Sciatic nerve (tissue), 2 donors: Measurements from ENCODE around the gene CHST15. TPM values are rescaled to one million over a fixed set of nuclear protein-coding genes. Genes with fewer than 3 reads are reported as not detected.

Source experiments
- ATAC-seq: fragments of 200-7000 bp; cut with Tn5 transposase; one replicate; pipeline ENCODE4 v1.9.1; 2020; ENCODE audit warnings: mild to moderate bottlenecking, moderate library complexity
- DNase-seq: peaks from one replicate; pipeline ENCODE4 v3.0.0-alpha.2; 2020; ENCODE audit warnings: low spot score
- intact Hi-C: fragments of 100-400 bp; cut with DNase I; formaldehyde crosslinking; loops from one replicate; pipeline ENCODE4 v1.14.2; 2022
- total RNA-seq: library from RNA; stranded (reverse); fragmentation: NEBNext Ultra II Directional; extraction: Animal tissue kit (Norgen Biotek cat#: 25700); gene quantifications from one replicate; pipeline ENCODE4 v1.2.1, GENCODE V29; 2021
- donor health status: DM: no; HTN: no; CAD: no.
- donor health status: DM: no; HTN: no; CAD: no.

CHST15 gene
- total RNA-seq, 1 donor from 2014 or later: 31.7 TPM

DNA sequence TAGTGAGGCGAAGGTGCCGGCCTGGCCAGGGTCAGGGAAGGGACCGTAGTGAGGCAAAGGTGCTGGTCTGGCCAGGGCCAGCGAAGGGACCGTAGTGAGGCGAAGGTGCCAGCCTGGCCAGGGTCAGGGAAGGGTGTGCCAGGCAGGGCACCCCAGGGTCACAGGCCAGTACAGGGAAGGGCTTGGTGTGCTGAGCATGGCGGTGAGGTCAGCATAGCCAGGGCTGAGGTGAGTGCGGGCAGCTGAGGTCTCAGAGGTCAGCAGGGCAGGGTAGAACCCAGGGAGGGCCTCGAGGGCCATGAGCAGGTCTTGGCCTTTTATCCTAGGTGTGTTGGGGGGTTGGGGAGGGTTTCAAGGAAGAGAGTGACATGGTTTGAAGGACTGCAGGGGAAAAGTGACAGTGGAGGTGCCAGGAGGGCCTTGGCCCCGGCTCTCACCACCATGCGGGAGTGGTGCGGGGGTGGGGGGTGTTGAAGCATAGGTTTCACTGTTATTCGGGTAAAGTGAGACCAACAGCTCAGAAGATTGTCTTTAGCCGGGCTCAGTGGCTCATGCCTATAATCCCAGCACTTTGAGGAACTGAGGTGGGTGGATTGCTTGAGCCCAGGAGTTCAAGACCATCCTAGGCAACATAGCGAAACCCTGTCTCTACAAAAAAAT lies 93.3 kb downstream of the CHST15 start:
- intact Hi-C loops: no loop called here
- ATAC-seq: no peak
- no peak for DNase-seq

- intact Hi-C loops: no loop called here
- no peak for ATAC-seq
- no peak for DNase-seq
Measured at GRCh38 chr10:123999261-123999660, 94.1 kb downstream of the CHST15 start.

- DNase-seq (peak; percentile 48), ATAC-seq (no peak)
- intact Hi-C loops: no loop called here
Measured at GRCh38 chr10:123998197-123999141, 94.9 kb downstream of the CHST15 start.

- intact Hi-C loops: no loop called here
- peak; percentile 43 for ATAC-seq
- peak; percentile 61 for DNase-seq
Measured at GRCh38 chr10:123997486-123998196, 95.8 kb downstream of the CHST15 start.

DNA sequence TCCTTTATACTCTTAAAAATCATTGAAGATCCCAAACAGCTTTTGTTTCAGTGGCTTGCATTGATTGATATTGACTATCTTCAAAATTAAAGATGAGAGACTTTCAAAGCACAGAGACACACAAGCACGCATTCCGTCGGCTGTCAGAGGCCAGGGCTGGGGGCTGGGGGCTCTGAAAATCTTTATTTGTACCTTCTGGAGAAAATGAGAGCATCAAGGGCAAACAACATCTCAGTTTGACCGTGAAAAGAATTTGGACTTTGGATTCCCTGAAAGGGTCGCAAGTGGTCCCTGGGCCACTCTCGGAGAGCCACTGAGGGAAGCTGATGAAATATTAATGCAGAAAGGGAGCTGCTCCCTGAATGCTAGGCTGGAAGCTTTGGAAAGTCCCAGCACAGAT lies 96.4 kb downstream of the CHST15 start:
- DNase-seq: no peak
- no peak for ATAC-seq
- intact Hi-C loops: no loop called here

GRCh38 chr10:123996302-123996701 lies 97.1 kb downstream of the CHST15 start:
- DNase-seq: no peak
- ATAC-seq: no peak
- intact Hi-C loops: no loop called here

DNA sequence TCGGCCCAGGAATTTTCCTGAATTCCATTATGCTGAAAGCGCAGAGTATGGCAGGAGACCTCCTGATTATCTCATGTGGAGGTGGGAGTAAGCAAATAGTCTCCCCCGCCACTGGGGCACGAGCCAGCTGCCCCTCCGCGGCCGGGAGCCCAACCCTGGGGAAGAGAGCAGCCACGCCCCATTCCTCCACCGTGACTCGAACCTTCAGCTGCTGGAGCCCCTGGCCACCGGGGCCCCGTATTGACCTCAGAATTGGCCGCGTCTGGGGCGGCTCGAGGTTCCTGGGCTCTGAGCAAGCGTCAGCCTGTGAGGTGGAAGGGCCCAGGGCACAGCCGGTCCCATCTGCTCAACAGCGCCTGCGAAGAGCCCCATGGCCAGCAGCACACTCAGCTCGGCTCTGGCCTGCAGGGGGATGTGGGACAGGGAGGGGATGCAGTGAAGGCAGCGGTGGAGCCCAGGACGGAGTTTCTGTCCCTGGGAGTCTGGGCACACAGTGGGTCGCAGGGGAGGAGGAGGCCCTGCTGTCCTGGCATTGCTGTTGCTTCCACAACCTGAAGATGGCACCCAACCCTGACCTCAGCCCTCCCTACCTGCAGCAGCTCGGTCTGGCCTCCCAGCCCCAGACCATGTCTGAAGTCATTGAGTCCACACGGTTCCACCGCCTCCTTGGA lies 97.8 kb downstream of the CHST15 start:
- intact Hi-C loops: loop anchor here (2.0 kb wide), 1 partner anchor 393 kb away; no protein-coding TSS in a partner anchor

DNA sequence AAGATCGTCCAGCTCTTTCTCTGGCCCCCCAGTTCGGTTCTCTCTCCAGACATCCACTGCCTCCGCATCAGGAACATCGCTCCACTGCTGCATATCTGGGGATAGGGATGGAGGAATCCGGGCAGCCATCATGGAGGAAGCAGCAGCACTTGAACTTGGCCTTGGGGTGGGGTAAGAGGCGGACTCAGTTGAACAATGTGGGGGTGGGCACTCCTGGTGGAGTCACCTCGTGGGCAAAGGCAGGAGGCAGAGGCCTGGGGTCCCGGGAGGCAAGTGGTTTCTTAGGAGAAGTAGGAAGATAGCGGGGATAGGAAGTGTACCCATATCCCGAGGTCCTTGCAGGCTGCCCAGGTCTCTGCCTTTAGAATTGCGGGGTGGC lies 98.3 kb downstream of the CHST15 start:
- intact Hi-C loops: loop anchor here (2.0 kb wide), 1 partner anchor 394 kb away; no protein-coding TSS in a partner anchor
- DNase-seq (peak; percentile 59), ATAC-seq (peak; percentile 5)

More for the DNA sequence above, 97.8 kb downstream of the CHST15 start:
- ATAC-seq (peak; percentile 63), DNase-seq (peak; percentile 71)

DNA sequence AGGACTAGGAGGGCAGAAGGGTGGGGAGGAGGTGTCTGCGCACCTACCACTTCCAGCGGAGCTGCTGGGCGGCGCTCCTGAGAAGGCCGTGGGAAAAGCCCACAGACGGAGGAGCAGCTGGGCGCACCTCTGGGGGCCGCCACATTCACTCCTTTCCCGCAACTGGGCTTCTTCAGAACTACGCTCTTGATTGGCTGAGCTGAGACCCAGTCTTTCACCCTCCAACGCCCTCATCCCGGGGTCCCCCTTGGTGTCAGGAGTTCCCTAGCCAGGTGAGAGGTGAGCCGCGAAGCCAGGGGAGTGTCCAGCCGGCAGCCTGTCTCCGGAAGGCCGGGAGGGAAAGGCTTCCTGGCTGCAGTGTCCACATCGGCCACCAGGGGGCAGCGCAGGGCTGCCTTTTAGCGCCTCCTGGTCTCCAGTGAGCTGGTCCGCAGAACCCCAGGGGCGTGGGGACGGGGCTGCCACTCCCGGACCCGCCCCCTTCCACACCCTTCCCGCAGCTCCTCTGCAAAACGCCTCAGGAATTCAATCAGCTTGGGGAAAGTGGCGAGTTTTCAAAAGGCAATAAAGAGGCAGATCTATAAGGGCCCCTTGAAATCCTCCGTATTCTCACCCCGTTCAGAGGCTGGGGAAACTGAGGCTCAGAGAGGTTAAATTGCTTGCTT lies 98.8 kb downstream of the CHST15 start:
- peak; percentile 86 for ATAC-seq
- intact Hi-C loops: loop anchor here (2.0 kb wide), 1 partner anchor 394 kb away; no protein-coding TSS in a partner anchor

DNA sequence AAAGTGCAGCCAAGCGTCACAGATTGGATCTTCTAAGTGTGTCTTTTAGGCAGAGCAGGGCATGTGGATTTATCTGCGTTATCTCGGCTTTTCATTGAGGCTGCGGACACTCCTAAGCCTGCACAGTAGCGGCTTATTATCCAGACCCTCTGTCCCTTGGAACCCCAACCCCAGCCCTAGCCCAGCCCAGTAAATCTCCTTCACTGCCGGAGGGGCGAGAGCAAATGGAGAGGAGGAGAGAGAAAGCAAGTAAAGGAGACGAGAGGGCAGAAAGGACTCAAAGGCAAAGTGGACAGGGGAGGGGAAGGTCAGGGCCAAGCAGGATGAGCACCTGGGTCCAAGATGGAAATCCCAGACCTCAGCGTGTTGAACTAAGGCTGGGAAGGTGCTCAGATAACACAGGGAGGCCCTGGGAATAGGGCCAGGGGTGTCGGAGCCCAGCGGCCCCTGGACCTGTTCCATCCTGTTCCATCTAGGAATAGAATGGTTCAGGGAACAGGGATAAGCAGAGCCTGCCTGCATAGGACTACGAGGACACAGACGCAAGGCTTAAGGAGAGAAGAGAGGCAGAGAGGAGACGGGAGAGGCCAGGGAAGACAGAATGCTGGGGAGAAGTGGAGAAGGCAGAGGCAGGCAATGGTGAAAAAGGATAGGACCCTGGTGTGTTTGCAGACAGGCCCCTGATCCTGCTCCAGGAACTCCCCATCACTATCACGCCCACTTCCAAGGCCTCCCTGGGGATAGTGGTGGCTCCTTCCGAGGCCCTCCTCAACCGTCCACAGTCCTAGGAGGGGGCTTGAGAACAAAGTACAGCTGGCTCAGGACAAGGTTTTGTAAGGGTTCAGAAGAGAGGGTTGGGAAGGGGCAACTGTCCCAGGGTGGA lies 99.6 kb downstream of the CHST15 start:
- no peak for ATAC-seq
- intact Hi-C loops: loop anchor here (2.0 kb wide), 1 partner anchor 395 kb away; no protein-coding TSS in a partner anchor
- no peak for DNase-seq

More for the DNA sequence above, 98.8 kb downstream of the CHST15 start:
- DNase-seq: peak; percentile 94

GRCh38 chr10:123991611-123992570 lies 101.5 kb downstream of the CHST15 start:
- intact Hi-C loops: no loop called here
- DNase-seq: peak; percentile 55
- ATAC-seq: no peak

GRCh38 chr10:123990889-123991288 lies 102.5 kb downstream of the CHST15 start:
- intact Hi-C loops: no loop called here
- ATAC-seq (no peak), DNase-seq (no peak)

DNA sequence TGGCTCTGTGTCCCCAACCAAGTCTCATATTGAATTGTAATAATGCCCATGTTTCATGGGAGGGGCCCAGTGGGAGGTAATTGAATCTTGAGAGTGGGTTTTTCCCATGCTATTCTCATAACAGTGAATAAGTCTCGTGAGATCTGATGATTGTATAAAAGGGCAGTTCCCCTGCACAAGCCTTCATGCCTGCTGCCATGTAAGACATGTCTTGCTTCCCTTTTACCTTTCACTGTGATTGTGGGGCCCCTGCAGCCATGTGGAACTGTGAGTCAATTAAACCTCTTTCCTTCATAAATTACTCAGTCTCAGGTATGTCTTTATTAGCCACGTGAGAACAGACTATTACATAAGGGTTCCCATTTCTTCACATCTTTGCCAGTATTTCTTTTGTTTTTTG lies 104.7 kb downstream of the CHST15 start:
- ATAC-seq (no peak), DNase-seq (no peak)
- intact Hi-C loops: no loop called here

DNA sequence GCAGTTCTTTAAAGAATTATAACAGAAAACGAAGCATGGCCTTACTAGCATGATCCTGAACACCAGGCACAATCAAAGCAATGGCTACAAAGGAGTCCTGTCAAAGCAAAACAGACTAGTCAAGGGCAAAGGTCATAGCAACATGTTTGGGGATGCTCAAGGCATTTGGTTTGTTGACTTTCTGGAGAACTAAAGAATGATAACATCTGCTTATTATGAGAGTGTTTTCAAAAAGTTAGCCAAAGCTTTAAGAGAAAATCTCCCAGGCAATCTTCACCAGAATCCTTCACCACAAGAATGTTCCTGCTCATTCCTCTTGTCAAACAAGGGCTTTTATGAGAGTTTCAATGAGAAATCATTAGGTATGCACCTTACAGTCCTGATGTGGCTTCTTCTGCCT lies 106.7 kb downstream of the CHST15 start:
- intact Hi-C loops: no loop called here
- ATAC-seq: no peak
- DNase-seq: no peak

DNA sequence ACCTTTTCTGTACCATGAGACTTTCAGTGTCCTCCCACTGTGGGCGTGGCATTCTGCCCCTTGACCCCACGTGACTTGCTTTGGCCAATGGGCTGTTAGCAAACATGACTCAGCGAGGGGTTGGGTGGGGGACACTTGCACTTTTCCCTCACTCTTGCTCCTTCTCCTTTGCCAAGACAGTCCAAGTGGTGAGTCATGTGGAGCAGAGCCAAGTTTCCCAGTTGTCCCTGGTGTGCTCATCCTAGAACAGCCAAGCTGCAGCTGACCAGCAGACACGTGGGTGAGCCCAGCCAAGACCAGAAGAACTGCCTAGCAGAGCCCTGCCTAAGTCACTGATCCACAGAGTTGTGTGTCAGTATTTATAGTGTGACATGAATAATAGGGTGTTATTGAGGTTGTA lies 119.0 kb downstream of the CHST15 start:
- no peak for ATAC-seq
- DNase-seq: no peak
- intact Hi-C loops: no loop called here
